BLaER1 (cell line): ENCODE data around the gene TMEM259.

ENCODE experiments used
- H3K27ac ChIP-seq: shearing (Covaris generic); formaldehyde crosslinking; 2 replicates; pipeline ENCODE4 v1.8.1; 2022
- H3K27me3 ChIP-seq: shearing (Covaris generic); formaldehyde crosslinking; 2 replicates; pipeline ENCODE4 v1.8.1; 2022
- H3K36me3 ChIP-seq: shearing (Covaris generic); formaldehyde crosslinking; 2 replicates; pipeline ENCODE4 v1.8.1; 2022
- H3K4me1 ChIP-seq: shearing (Covaris generic); formaldehyde crosslinking; 2 replicates; pipeline ENCODE4 v1.8.1; 2022
- H3K4me2 ChIP-seq: shearing (Covaris generic); formaldehyde crosslinking; 2 replicates; pipeline ENCODE4 v1.8.1; 2022
- H3K4me3 ChIP-seq: shearing (Covaris generic); formaldehyde crosslinking; 2 replicates; pipeline ENCODE4 v1.8.1; 2022
- H3K9ac ChIP-seq: shearing (Covaris generic); formaldehyde crosslinking; 2 replicates; pipeline ENCODE4 v1.8.1; 2022
- H3K9me3 ChIP-seq: shearing (Covaris generic); formaldehyde crosslinking; 2 replicates; pipeline ENCODE4 v1.8.1; 2022
- H4K20me1 ChIP-seq: shearing (Covaris generic); formaldehyde crosslinking; 2 replicates; pipeline ENCODE4 v1.8.1; 2022
- Cebpa-rat ChIP-seq: shearing (Covaris generic); IDR thresholded peaks from 2 replicates; pipeline ENCODE4 v1.8.1; 2022

Gene TMEM259

GRCh38 chr19:976476-976875 lies 44.4 kb downstream of the TMEM259 start:
- Histone ChIP-seq H3K36me3 (peaks cover 24% of the 10 kb centered on the region), H3K4me2 (no peak overlapping the region), H3K4me3 (no peak overlapping the region), H3K27me3 (no peaks in the 10 kb centered on the region), H3K27ac (no peak overlapping the region), H3K9ac (no peak overlapping the region), H3K4me1 (0 out of 2 replicates have a peak, but pooled peaks cover 8% of the 10 kb centered on the region), H4K20me1 (no peaks in the 10 kb centered on the region), H3K9me3 (0 out of 2 replicates have a peak, but pooled peaks cover 3% of the 10 kb centered on the region)
- TF ChIP-seq Cebpa-rat, result no peak

GRCh38 chr19:974564-975257 lies 46.2 kb downstream of the TMEM259 start:
- no peak overlapping the region for H3K9ac ChIP-seq
- H3K36me3 ChIP-seq, result peaks cover 41% of the 10 kb centered on the region
- TF ChIP-seq Cebpa-rat, result no peak
- no peaks in the 10 kb centered on the region for H4K20me1 ChIP-seq
- H3K4me3 ChIP-seq, result no peak overlapping the region
- H3K27me3 ChIP-seq, result no peaks in the 10 kb centered on the region
- no peak overlapping the region for H3K4me2 ChIP-seq
- H3K27ac ChIP-seq, result no peak overlapping the region
- peaks cover 21% of the 10 kb centered on the region for H3K9me3 ChIP-seq
- H3K4me1 ChIP-seq, result no peaks in the 10 kb centered on the region

GRCh38 chr19:973726-974563 lies 47.0 kb downstream of the TMEM259 start:
- Histone ChIP-seq H3K4me3 (no peak overlapping the region), H3K4me1 (no peaks in the 10 kb centered on the region), H3K36me3 (peaks cover 49% of the 10 kb centered on the region), H3K9ac (no peak overlapping the region), H3K27ac (no peak overlapping the region), H4K20me1 (no peaks in the 10 kb centered on the region), H3K4me2 (no peak overlapping the region), H3K27me3 (no peaks in the 10 kb centered on the region), H3K9me3 (peaks cover 26% of the 10 kb centered on the region)
- TF ChIP-seq Cebpa-rat, result no peak

DNA sequence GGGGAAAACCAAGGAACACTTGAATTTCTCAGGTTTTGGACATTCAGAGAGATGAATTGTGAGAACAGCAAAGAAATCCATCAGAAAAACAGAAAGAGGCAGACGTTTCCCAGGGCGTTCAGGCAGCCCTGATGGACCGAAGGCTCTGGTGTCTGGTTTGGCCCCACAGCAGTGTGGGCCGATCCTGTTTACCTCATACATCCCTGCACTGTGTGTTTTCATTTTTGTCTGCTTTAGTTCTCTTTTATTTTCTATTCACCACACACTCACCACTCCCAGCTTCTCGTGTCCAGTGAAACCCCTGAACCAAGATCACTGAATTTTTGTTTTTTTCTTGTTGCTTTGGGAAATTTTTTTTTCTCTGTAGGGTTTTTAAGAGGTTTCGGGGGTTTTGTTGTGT lies 48.6 kb downstream of the TMEM259 start:
- no peak overlapping the region for H3K9ac ChIP-seq
- H3K4me2 ChIP-seq, result no peak overlapping the region
- no peak overlapping the region for H3K4me3 ChIP-seq
- H3K4me1 ChIP-seq, result no peaks in the 10 kb centered on the region
- H4K20me1 ChIP-seq, result no peaks in the 10 kb centered on the region
- no peak overlapping the region for H3K27ac ChIP-seq
- peaks cover 63% of the 10 kb centered on the region for H3K36me3 ChIP-seq
- no peaks in the 10 kb centered on the region for H3K27me3 ChIP-seq
- peaks cover 30% of the 10 kb centered on the region for H3K9me3 ChIP-seq
- TF ChIP-seq Cebpa-rat, result no peak

DNA sequence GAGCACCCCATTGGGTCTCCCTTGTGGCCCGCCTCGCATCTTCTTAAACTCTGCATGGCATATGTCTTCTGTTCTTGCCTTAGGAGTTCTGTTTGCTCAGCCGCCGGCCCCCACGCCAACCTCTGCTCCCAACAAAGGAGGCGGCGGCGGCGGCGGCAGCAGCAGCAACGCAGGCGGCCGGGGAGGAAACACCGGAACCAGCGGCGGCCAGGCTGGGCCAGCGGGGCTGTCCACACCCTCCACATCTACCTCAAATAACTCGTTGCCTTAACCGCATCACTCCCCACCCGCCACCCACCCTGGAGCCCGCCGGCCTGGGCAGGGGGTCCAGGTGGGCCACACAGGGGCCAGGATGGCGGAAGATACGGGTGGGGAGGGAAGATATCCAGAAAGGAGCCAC lies 49.1 kb downstream of the TMEM259 start:
- Histone ChIP-seq H3K4me1 (no peaks in the 10 kb centered on the region), H3K27me3 (no peaks in the 10 kb centered on the region), H3K9ac (no peak overlapping the region), H3K9me3 (peaks cover 30% of the 10 kb centered on the region), H3K27ac (no peak overlapping the region), H3K4me2 (no peak overlapping the region), H3K36me3 (peaks cover 68% of the 10 kb centered on the region), H3K4me3 (no peak overlapping the region), H4K20me1 (no peaks in the 10 kb centered on the region)
- TF ChIP-seq Cebpa-rat, result no peak

DNA sequence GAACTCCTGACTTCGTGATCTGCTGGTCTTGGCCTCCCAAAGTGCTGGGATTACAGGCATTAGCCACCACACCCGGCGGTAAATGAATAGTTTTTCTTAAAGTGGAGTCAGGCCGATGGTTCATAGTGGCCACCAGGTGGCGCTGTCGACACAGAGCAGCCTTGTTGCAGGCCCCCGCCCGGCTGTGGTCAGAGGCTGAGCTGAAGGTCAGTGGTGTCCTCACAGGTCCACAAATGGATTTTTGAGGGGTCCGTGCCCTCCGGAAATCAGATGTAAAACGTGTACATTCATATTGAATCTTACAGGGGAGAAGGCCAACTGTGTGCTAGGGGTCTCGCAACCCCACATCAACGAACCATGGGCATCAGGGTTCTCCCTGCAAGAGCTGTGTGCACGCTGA lies 50.2 kb downstream of the TMEM259 start:
- TF ChIP-seq Cebpa-rat, result no peak
- Histone ChIP-seq H3K4me2 (no peak overlapping the region), H3K4me1 (no peaks in the 10 kb centered on the region), H3K27ac (no peak overlapping the region), H3K9me3 (peaks cover 30% of the 10 kb centered on the region), H3K9ac (no peak overlapping the region), H3K36me3 (peaks cover 77% of the 10 kb centered on the region), H4K20me1 (no peaks in the 10 kb centered on the region), H3K27me3 (no peaks in the 10 kb centered on the region), H3K4me3 (no peak overlapping the region)

DNA sequence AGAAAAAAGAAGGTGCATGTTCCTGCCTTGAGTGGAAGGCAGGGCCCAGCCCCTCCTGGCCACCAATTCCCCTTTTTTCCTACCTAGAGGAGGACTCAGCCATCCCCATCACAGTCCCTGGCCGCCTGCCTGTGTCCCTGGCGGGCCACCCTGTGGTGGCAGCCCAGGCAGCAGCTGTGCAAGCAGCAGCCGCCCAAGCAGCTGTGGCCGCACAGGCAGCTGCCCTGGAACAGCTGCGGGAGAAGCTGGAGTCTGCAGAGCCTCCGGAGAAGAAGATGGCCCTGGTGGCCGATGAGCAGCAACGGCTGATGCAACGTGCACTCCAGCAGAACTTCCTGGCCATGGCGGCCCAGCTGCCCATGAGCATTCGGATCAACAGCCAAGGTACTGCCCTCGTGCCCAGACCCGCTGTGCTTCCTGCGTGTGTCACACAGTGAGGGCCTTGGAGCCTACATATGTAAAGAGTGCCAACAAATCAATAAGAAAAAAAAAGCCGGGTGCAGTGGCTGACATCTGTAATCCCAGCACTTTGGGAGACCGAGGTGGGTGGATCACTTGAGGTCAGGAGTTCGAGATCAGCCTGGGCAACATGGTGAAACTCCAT lies 54.3 kb downstream of the TMEM259 start:
- Histone ChIP-seq H3K27me3 (no peaks in the 10 kb centered on the region), H3K4me1 (0 out of 2 replicates have a peak, but pooled peaks cover 6% of the 10 kb centered on the region), H3K27ac (peak overlapping the region; percentile 30; the same call in 1 of the 2 replicates), H3K9me3 (peaks cover 31% of the 10 kb centered on the region), H3K9ac (no peak overlapping the region), H4K20me1 (no peaks in the 10 kb centered on the region), H3K4me2 (no peak overlapping the region), H3K36me3 (peaks cover 92% of the 10 kb centered on the region), H3K4me3 (no peak overlapping the region)
- no peak for TF ChIP-seq Cebpa-rat

- no peak overlapping the region for H3K4me3 ChIP-seq
- 0 out of 2 replicates have a peak, but pooled peaks cover 6% of the 10 kb centered on the region for H3K4me1 ChIP-seq
- no peaks in the 10 kb centered on the region for H3K27me3 ChIP-seq
- H3K36me3 ChIP-seq, result peaks cover 92% of the 10 kb centered on the region
- peaks cover 7% of the 10 kb centered on the region for H4K20me1 ChIP-seq
- peaks cover 16% of the 10 kb centered on the region for H3K9me3 ChIP-seq
- H3K9ac ChIP-seq, result no peak overlapping the region
- no peak overlapping the region for H3K27ac ChIP-seq
- no peak for TF ChIP-seq Cebpa-rat
- H3K4me2 ChIP-seq, result no peak overlapping the region
These were observed 55.9 kb downstream of the TMEM259 start for GRCh38 chr19:964761-965694.

GRCh38 chr19:964116-964520 lies 56.8 kb downstream of the TMEM259 start:
- Histone ChIP-seq H3K27ac (no peak overlapping the region), H4K20me1 (peaks cover 16% of the 10 kb centered on the region), H3K9me3 (peaks cover 9% of the 10 kb centered on the region; the same call in 1 of the 2 replicates), H3K36me3 (peaks cover 92% of the 10 kb centered on the region), H3K4me3 (no peak overlapping the region), H3K27me3 (no peaks in the 10 kb centered on the region), H3K4me1 (0 out of 2 replicates have a peak, but pooled peaks cover 6% of the 10 kb centered on the region), H3K4me2 (no peak overlapping the region), H3K9ac (no peak overlapping the region)
- TF ChIP-seq Cebpa-rat, result no peak
